Measurements from ENCODE around the gene HAUS8.

The HAUS8 gene

DNA sequence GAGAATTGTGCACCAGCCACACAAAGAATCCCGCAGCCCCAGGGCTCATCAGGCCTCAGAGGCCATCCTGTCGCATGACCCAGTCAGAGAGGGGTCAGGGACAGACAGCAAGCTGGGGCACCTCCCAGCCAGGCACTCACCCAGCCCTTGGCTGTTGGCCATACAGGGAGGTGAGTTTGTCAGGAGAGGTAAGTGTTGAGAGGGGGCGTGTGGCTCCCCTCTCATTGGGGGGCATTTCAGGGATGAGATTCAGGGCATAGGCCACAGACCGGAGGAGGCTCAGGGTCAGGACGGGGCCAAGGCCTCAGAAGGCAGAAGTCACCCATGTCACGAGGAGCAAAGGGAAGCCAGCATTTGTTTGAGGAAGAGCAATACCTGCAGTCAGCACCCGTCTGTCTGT is 37.4 kb upstream of the HAUS8 start:
- no peaks in the 10 kb centered on the region for H3K4me1 ChIP-seq
- TF ChIP-seq, protein P1, sequence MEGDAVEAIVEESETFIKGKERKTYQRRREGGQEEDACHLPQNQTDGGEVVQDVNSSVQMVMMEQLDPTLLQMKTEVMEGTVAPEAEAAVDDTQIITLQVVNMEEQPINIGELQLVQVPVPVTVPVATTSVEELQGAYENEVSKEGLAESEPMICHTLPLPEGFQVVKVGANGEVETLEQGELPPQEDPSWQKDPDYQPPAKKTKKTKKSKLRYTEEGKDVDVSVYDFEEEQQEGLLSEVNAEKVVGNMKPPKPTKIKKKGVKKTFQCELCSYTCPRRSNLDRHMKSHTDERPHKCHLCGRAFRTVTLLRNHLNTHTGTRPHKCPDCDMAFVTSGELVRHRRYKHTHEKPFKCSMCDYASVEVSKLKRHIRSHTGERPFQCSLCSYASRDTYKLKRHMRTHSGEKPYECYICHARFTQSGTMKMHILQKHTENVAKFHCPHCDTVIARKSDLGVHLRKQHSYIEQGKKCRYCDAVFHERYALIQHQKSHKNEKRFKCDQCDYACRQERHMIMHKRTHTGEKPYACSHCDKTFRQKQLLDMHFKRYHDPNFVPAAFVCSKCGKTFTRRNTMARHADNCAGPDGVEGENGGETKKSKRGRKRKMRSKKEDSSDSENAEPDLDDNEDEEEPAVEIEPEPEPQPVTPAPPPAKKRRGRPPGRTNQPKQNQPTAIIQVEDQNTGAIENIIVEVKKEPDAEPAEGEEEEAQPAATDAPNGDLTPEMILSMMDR (IDR thresholded peaks at IDR 0.05): no peak
- H3K36me3 ChIP-seq (ENCODE audit: control insufficient read depth, insufficient read depth, low read length): no peaks in the 10 kb centered on the region
- H3K4me3 ChIP-seq (ENCODE audit: low read depth, low read length): no peak overlapping the region
- no peaks in the 10 kb centered on the region for H3K27me3 ChIP-seq (ENCODE audit: control insufficient read depth, insufficient read depth, low read length)
- H3K9me3 ChIP-seq (ENCODE audit: control insufficient read depth, low read length): no peaks in the 10 kb centered on the region
- H3K79me2 ChIP-seq: peaks cover 12% of the 10 kb centered on the region
- H3K9ac ChIP-seq: no peak overlapping the region
- H3K4me2 ChIP-seq (ENCODE audit: low read length): no peak overlapping the region
- no peak overlapping the region for H2AFZ ChIP-seq
- H3K27ac ChIP-seq: no peak overlapping the region

DNA sequence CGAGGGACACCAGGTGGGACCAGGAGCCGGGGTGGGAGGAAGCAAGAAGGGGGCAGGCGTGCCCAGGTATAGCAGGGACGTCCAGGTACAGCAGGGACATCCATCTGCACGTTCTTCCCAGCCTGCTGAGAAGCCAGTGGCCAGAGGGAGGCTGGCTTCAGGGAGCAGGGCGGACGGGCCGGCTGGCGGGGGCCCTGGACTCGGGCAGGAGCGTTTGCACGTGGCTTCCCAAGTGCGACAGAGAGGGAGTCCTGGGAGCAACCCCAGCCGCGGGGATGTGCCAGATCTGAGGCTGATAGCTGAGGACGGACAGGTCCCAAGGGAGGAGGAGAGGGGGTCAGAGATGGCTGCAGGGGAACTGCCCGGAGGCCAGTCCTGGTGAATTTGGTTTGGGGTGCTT is 37.0 kb upstream of the HAUS8 start:
- TF ChIP-seq, protein P1 (IDR thresholded peaks at IDR 0.05): no peak
- Histone ChIP-seq H3K9me3 (ENCODE audit: control insufficient read depth, low read length) (no peaks in the 10 kb centered on the region), H3K4me2 (ENCODE audit: low read length) (no peak overlapping the region), H3K27me3 (ENCODE audit: control insufficient read depth, insufficient read depth, low read length) (no peaks in the 10 kb centered on the region), H3K4me1 (no peaks in the 10 kb centered on the region), H3K27ac (no peak overlapping the region), H3K9ac (no peak overlapping the region), H2AFZ (no peak overlapping the region), H3K4me3 (ENCODE audit: low read depth, low read length) (no peak overlapping the region), H3K36me3 (ENCODE audit: control insufficient read depth, insufficient read depth, low read length) (no peaks in the 10 kb centered on the region), H3K79me2 (peaks cover 12% of the 10 kb centered on the region)

DNA sequence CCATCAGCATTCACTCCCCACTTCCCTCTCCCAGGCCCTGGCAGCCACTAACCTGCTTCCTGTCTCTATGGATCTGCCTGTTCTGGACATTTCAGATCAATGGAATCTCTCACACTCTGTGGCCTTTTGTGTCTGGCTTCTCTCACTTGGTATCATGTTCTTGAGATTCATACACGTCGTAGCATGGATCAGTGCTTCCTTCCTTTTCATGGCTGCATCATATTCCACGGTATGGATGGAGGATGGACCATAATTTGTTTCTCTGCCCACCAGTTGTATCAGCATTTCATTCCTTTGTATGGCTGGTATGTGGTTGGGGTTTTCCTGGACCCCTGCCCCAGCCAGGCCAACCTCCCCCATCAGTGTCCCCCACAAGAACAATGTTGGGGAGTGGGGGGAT is 36.5 kb upstream of the HAUS8 start:
- no peaks in the 10 kb centered on the region for H3K36me3 ChIP-seq (ENCODE audit: control insufficient read depth, insufficient read depth, low read length)
- no peaks in the 10 kb centered on the region for H3K27me3 ChIP-seq (ENCODE audit: control insufficient read depth, insufficient read depth, low read length)
- no peak overlapping the region for H3K27ac ChIP-seq
- H3K4me3 ChIP-seq (ENCODE audit: low read depth, low read length): no peak overlapping the region
- no peaks in the 10 kb centered on the region for H3K9me3 ChIP-seq (ENCODE audit: control insufficient read depth, low read length)
- TF ChIP-seq, protein P1 (IDR thresholded peaks at IDR 0.05): no peak
- H3K4me1 ChIP-seq: no peaks in the 10 kb centered on the region
- no peak overlapping the region for H3K9ac ChIP-seq
- peaks cover 12% of the 10 kb centered on the region for H3K79me2 ChIP-seq
- no peak overlapping the region for H3K4me2 ChIP-seq (ENCODE audit: low read length)
- no peak overlapping the region for H2AFZ ChIP-seq

DNA sequence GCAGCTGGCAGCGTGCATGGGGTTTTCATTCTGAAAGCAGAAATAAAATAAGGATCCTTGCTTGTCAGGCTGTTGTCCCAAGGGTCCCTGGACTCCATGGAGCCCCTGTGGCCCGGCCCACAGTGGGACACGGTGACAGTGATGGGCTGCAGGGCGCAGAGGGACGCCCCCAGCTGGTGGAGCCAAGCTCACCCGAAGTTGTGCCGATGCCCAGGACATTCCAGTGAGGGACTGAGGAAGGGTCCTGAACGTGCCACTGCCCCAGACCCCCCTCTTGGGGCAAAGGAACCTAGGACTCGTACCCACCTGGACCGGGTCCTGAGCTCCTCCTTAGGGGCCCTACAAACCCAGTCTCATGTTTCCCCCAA is 35.3 kb upstream of the HAUS8 start:
- no peak overlapping the region for H3K9ac ChIP-seq

More for the DNA sequence above, 35.3 kb upstream of the HAUS8 start:
- Histone ChIP-seq H3K27me3 (ENCODE audit: control insufficient read depth, insufficient read depth, low read length) (no peaks in the 10 kb centered on the region), H3K4me1 (no peaks in the 10 kb centered on the region), H3K4me3 (ENCODE audit: low read depth, low read length) (no peak overlapping the region), H3K9me3 (ENCODE audit: control insufficient read depth, low read length) (no peaks in the 10 kb centered on the region), H3K4me2 (ENCODE audit: low read length) (no peak overlapping the region), H3K36me3 (ENCODE audit: control insufficient read depth, insufficient read depth, low read length) (no peaks in the 10 kb centered on the region), H3K79me2 (peaks cover 12% of the 10 kb centered on the region), H2AFZ (no peak overlapping the region), H3K27ac (no peak overlapping the region)
- TF ChIP-seq, protein P1 (IDR thresholded peaks at IDR 0.05): no peak
